Lung (tissue), 12 donors: ENCODE measurements around the gene B3GNT9. TPM values are rescaled to one million over a fixed set of nuclear protein-coding genes. Genes with fewer than 3 reads are reported as not detected.

Source experiments
- ATAC-seq: fragments of 200-7000 bp; cut with Tn5 transposase; one replicate; pipeline ENCODE4 v1.9.1; 2020; ENCODE audit warnings: moderate number of reproducible peaks; ENCODE audit not compliant: insufficient read depth, low FRiP score
- DNase-seq, 3 donors: peaks; one replicate each; pipeline ENCODE4 v3.0.0-alpha.2; 2013 to 2017
- H3K27ac ChIP-seq, 2 donors: one replicate each; pipeline ENCODE4 v1.5.1; 2013; ENCODE audit warnings: mild to moderate bottlenecking in 2 of 2, moderate library complexity in 2 of 2, control low read depth in 1 of 2, inconsistent platforms in 1 of 2, low read depth in 1 of 2, low read length in 1 of 2
- H3K27me3 ChIP-seq, 3 donors: one replicate each; pipeline ENCODE4 v1.5.1; 2013; ENCODE audit warnings: low read length in 2 of 3; ENCODE audit not compliant: control insufficient read depth in 3 of 3, insufficient read depth in 3 of 3
- H3K36me3 ChIP-seq, 4 donors: one replicate each; pipeline ENCODE4 v1.5.1; 2013; ENCODE audit warnings: low read length in 4 of 4, mild to moderate bottlenecking in 1 of 4, moderate library complexity in 1 of 4; ENCODE audit not compliant: control insufficient read depth in 4 of 4, insufficient read depth in 4 of 4
- H3K4me1 ChIP-seq, 5 donors: one replicate each; pipeline ENCODE4 v1.5.1; 2013; ENCODE audit warnings: low read length in 5 of 5, mild to moderate bottlenecking in 2 of 5, moderate library complexity in 1 of 5; ENCODE audit not compliant: control insufficient read depth in 5 of 5, insufficient read depth in 5 of 5
- H3K4me3 ChIP-seq: one replicate; pipeline ENCODE4 v1.5.1; 2013; ENCODE audit warnings: mild to moderate bottlenecking, control low read depth, moderate library complexity
- H3K9ac ChIP-seq, 2 donors: one replicate each; pipeline ENCODE4 v1.5.1; 2013; ENCODE audit warnings: low read length in 2 of 2, control low read depth in 1 of 2; ENCODE audit not compliant: insufficient read depth in 1 of 2
- H3K9me3 ChIP-seq, 4 donors: one replicate each; pipeline ENCODE4 v1.5.1; 2013; ENCODE audit warnings: low read length in 3 of 4, mild to moderate bottlenecking in 1 of 4, moderate library complexity in 1 of 4; ENCODE audit not compliant: control insufficient read depth in 4 of 4, insufficient read depth in 3 of 4
- WGBS, 2 donors: extraction: QIAGEN DNeasy Blood & Tissue Kit; methylation state at CpG; one replicate each; pipeline ENCODE4 v1.1.7; 2013; 5-methylcytosine and 5-hydroxymethylcytosine counted together
- polyA plus RNA-seq, 2 donors: library from polyadenylated mRNA; stranded (reverse); fragments of 200-250 nt; gene quantifications; one replicate each; pipeline ENCODE4 v1.2.1, GENCODE V29; 2013
- total RNA-seq, 2 donors: library from RNA; depleted of rRNA in 1 of 2; stranded (reverse); fragments of >200 nt in 1 of 2; gene quantifications; one replicate each; pipeline ENCODE4 v1.2.1, GENCODE V29; 2014 to 2021
- TF ChIP-seq, protein P1 (sequence below): IDR thresholded peaks from 2 replicates; pipeline ENCODE4 v1.5.1; 2012; ENCODE audit warnings: mild to moderate bottlenecking; ENCODE audit errors: control extremely low read depth, extremely low read depth
- donor health status: control.
- donor health status: control.
- donor health status: Bipolar disorder and iron deficiency.
- donor health status: healthy.
- donor health status: DM: yes; HTN: yes; CAD: no.

The B3GNT9 gene
- total and polyA plus RNA-seq, 4 donors, result 8.4 to 22.9 (median 14.5) TPM

DNA sequence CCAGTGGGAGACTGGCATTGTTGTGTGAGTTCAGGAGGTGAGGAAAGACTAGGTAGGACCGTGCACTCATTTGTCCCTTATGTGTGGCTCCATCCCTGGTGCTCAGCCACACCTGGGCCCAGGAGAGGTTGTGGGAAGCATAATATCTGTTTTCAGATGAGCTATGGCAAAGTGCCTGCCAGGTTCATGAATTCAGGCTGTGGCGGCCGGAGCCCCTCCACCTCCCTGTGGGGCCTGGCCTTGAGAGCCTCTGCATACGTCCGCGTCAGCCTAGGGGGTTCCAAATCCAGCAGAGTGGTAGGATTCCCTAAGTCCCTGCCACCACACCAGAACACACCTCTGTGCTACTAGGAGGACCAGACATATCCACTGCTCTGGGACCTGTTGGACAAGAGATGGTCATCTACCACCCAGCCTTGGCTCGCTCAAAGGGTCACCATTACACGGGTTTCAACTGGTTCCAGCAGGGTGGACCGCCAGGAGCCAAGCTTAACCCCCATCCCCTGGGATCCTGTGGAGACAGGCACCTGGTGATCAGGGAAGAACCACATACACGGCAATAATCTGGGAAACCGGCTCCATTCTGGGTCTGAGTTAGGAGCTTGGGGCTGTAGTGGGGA is 2.0 kb downstream of the B3GNT9 start:
- TF ChIP-seq, protein P1, sequence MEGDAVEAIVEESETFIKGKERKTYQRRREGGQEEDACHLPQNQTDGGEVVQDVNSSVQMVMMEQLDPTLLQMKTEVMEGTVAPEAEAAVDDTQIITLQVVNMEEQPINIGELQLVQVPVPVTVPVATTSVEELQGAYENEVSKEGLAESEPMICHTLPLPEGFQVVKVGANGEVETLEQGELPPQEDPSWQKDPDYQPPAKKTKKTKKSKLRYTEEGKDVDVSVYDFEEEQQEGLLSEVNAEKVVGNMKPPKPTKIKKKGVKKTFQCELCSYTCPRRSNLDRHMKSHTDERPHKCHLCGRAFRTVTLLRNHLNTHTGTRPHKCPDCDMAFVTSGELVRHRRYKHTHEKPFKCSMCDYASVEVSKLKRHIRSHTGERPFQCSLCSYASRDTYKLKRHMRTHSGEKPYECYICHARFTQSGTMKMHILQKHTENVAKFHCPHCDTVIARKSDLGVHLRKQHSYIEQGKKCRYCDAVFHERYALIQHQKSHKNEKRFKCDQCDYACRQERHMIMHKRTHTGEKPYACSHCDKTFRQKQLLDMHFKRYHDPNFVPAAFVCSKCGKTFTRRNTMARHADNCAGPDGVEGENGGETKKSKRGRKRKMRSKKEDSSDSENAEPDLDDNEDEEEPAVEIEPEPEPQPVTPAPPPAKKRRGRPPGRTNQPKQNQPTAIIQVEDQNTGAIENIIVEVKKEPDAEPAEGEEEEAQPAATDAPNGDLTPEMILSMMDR, result no peak
- H3K9me3 ChIP-seq, result peaks cover 0 to 2% (median 0%) of the 10 kb centered on the region in 4 donors
- no peak for ATAC-seq
- H3K9ac ChIP-seq, result no peak overlapping the region
- H3K27ac ChIP-seq, result no peak overlapping the region
- peaks cover 0 to 15% (median 4%) of the 10 kb centered on the region in 5 donors for H3K4me1 ChIP-seq
- H3K27me3 ChIP-seq, result peaks cover 0 to 6% (median 5%) of the 10 kb centered on the region in 3 donors
- no peak for DNase-seq
- peaks cover 10 to 45% (median 30%) of the 10 kb centered on the region in 4 donors for H3K36me3 ChIP-seq
- 94 to 95% methylated on average over 11 of the region's 11 CpGs for WGBS, 2 donors
- H3K4me3 ChIP-seq, result no peak overlapping the region

DNA sequence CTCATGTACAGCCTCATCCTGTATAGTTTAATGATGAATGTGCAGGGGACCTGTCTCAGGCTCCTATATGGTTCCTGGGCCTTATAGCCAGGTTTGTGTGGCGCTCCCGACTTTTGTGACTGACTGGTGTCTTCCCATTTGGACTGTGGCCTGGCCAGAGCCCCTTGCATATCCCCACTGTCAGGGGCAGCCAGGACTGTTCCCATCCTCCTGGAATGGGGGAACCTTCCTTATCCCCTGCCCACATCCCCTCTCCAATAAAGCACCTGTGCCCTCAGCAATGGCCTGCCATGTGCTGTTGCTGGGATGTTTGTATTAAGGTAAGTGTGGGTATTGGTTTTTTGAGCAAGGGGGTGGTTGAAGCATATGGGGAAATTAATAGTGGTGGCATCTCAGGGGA is 2.6 kb downstream of the B3GNT9 start:
- H3K4me1 ChIP-seq, result peaks cover 0 to 15% (median 4%) of the 10 kb centered on the region in 5 donors
- peaks cover 0 to 2% (median 0%) of the 10 kb centered on the region in 4 donors for H3K9me3 ChIP-seq
- H3K27me3 ChIP-seq, result peaks cover 0 to 5% (median 3%) of the 10 kb centered on the region in 3 donors
- ATAC-seq, result no peak
- H3K36me3 ChIP-seq, result peaks cover 10 to 49% (median 34%) of the 10 kb centered on the region in 4 donors
- H3K27ac ChIP-seq, result no peak overlapping the region
- H3K9ac ChIP-seq, result no peak overlapping the region
- TF ChIP-seq, protein P1, result no peak
- H3K4me3 ChIP-seq, result no peak overlapping the region
- 93 to 98% methylated on average over 2 of the region's 2 CpGs for WGBS, 2 donors
- no peak for DNase-seq

DNA sequence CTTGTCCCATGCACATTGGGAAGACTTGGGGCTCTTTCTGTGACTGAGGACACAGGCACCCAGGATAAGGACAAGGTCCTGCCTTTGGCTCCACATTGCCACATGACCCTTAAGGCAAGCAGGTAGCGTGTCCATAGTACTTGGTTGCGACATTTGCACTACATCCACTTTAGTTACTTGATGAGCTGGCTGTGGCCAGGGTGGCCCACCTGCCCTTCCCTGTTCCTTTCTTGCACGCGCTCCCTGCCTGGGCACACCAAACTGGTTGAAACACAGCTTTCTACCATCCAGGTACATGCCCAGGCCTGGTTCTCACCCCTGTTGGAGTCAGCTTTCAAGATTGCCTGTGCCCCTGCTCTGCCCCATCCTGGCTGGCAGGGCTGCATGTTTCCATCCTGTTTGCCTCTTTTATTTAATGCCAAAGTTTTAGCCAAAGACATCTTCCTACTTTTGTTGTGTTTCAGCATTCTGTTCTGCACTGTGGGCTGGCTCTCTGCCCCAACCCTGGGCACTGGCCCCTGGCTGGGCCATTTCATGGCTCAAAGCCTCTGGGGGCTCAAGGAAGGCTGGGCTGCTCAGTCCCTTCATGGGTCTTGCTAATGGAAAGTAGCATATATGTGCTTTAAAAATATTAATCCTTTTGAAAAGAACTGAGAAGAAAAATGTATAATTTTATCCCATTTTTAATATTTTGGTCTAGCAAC is 3.2 kb downstream of the B3GNT9 start:
- H3K9me3 ChIP-seq, result peaks cover 0 to 2% (median 0%) of the 10 kb centered on the region in 4 donors
- H3K9ac ChIP-seq, result no peak overlapping the region
- no peak overlapping the region for H3K4me3 ChIP-seq
- peaks cover 0 to 15% (median 4%) of the 10 kb centered on the region in 5 donors for H3K4me1 ChIP-seq
- TF ChIP-seq, protein P1, result no peak
- 90 to 92% methylated on average over 4 of the region's 4 CpGs for WGBS, 2 donors
- no peak overlapping the region for H3K27ac ChIP-seq
- no peak for ATAC-seq
- no peak for DNase-seq
- H3K36me3 ChIP-seq, result peaks cover 10 to 54% (median 36%) of the 10 kb centered on the region in 4 donors
- peaks cover 0 to under 1% (median 0%) of the 10 kb centered on the region in 3 donors for H3K27me3 ChIP-seq
